HEK293T (cell line): Measurements from ENCODE around the gene SCMH1.

ENCODE experiments used
- ARNT ChIP-seq: fragments of 450-650 bp; IDR thresholded peaks from 2 replicates; pipeline ENCODE4 v1.6.1; 2017; ENCODE audit warnings: mild to moderate bottlenecking
- BHLHE40 ChIP-seq: fragments of 450-650 bp; IDR thresholded peaks from 2 replicates; pipeline ENCODE4 v1.6.1; 2016; ENCODE audit warnings: mild to moderate bottlenecking, moderate library complexity, borderline replicate concordance
- FOXA1 ChIP-seq: fragments of 450-650 bp; IDR thresholded peaks from 2 replicates; pipeline ENCODE4 v1.6.1; 2016; ENCODE audit warnings: mild to moderate bottlenecking
- FOXK2 ChIP-seq: fragments of 450-650 bp; IDR thresholded peaks from 2 replicates; pipeline ENCODE4 v1.6.1; 2016; ENCODE audit warnings: mild to moderate bottlenecking
- FOXM1 ChIP-seq: fragments of 450-650 bp; IDR thresholded peaks from 2 replicates; pipeline ENCODE4 v1.6.1; 2017; ENCODE audit warnings: mild to moderate bottlenecking, borderline replicate concordance
- HDGF ChIP-seq: fragments of 450-650 bp; IDR thresholded peaks from 2 replicates; pipeline ENCODE4 v1.6.1; 2017; ENCODE audit warnings: antibody characterized with exemption, borderline replicate concordance
- L3MBTL2 ChIP-seq: fragments of 450-650 bp; conservative IDR thresholded peaks from 2 replicates; pipeline ENCODE4 v1.6.1; 2016; ENCODE audit warnings: mild to moderate bottlenecking
- NFRKB ChIP-seq: fragments of 450-650 bp; IDR thresholded peaks from 2 replicates; pipeline ENCODE4 v1.6.1; 2016; ENCODE audit warnings: mild to moderate bottlenecking, moderate library complexity
- SP1 ChIP-seq: fragments of 450-650 bp; IDR thresholded peaks from 2 replicates; pipeline ENCODE4 v1.6.1; 2017
- ZNF384 ChIP-seq: fragments of 450-650 bp; IDR thresholded peaks from 2 replicates; pipeline ENCODE4 v1.6.1; 2016
- TF ChIP-seq, protein P1 (sequence below): fragments of 450-650 bp; IDR thresholded peaks from 2 replicates; pipeline ENCODE4 v1.6.1; 2016

DNA sequence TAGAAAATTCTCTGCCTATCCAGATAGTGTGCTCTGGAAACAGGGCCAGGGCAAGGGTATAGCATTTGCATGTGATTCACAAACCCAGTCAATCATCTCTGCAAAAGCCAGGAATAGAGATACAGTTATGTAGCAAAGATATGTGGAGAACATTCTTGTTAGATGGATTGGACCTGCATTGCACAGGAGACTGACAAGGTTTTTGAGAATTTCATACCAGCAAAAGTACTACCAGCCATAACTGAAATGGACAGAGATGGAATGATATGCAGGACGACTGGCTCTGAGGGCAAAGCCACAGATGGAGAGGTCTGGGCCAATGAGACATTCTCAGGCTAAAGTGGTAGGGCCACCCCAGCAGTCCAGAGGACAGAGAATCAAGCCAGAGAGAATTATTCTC is 24.7 kb downstream of the SCMH1 start:
- TF ChIP-seq, protein P1, sequence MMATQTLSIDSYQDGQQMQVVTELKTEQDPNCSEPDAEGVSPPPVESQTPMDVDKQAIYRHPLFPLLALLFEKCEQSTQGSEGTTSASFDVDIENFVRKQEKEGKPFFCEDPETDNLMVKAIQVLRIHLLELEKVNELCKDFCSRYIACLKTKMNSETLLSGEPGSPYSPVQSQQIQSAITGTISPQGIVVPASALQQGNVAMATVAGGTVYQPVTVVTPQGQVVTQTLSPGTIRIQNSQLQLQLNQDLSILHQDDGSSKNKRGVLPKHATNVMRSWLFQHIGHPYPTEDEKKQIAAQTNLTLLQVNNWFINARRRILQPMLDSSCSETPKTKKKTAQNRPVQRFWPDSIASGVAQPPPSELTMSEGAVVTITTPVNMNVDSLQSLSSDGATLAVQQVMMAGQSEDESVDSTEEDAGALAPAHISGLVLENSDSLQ, result no peak
- TF ChIP-seq L3MBTL2 (no peak), HDGF (no peak), BHLHE40 (no peak), SP1 (no peak), NFRKB (no peak), FOXA1 (no peak), ARNT (no peak), ZNF384 (no peak), FOXK2 (no peak), FOXM1 (no peak)
